BJ (cell line): ENCODE measurements around the gene CAB39L. TPM values are rescaled to one million over a fixed set of nuclear protein-coding genes. Genes with fewer than 3 reads are reported as not detected.

Experiments used
- CTCF ChIA-PET: fragments of 350-600 bp; formaldehyde crosslinking; extraction: SDS; loops from one replicate; lab custom pipeline; 2021; ENCODE audit warnings: antibody characterized with exemption, inconsistent platforms; lab: Yijun Ruan, JAX
- POLR2A ChIA-PET: fragments of 300-600 bp; sonication (Branson Sonifier 250); formaldehyde crosslinking; extraction: SDS; loops from one replicate; lab custom pipeline; 2021; ENCODE audit warnings: antibody characterized with exemption; lab: Charles Lee
- DNase-seq: peaks from one replicate; pipeline ENCODE4 v3.0.0-alpha.2; 2011; ENCODE audit warnings: low read depth
- H3K27me3 ChIP-seq: 2 replicates; pipeline ENCODE4 v1.6.0; 2011; ENCODE audit warnings: low read length; ENCODE audit not compliant: control insufficient read depth, insufficient read depth
- H3K36me3 ChIP-seq: 2 replicates; pipeline ENCODE4 v1.5.1; 2011; ENCODE audit warnings: low read length; ENCODE audit not compliant: control insufficient read depth, insufficient read depth
- H3K4me3 ChIP-seq: 2 replicates; pipeline ENCODE4 v1.5.1; 2011; ENCODE audit warnings: low read depth, mild to moderate bottlenecking, control low read depth, low read length
- polyA plus RNA-seq: library from polyadenylated mRNA; depleted of rRNA; stranded (reverse); fragments of >200 nt; gene quantifications from 2 replicates; pipeline ENCODE4 v1.2.3, GENCODE V29; 2011
- TF ChIP-seq, protein P1 (sequence below): IDR thresholded peaks from 2 replicates; pipeline ENCODE4 v1.5.1; 2011; ENCODE audit warnings: low read depth, mild to moderate bottlenecking, control low read depth, inconsistent platforms, low read length, moderate library complexity; ENCODE audit not compliant: insufficient read depth

Gene CAB39L
- polyA plus RNA-seq, 1 experiment: 6.5 TPM

GRCh38 chr13:49346460-49346859, 97.4 kb downstream of the CAB39L start:
- H3K27me3 ChIP-seq: no peaks in the 10 kb centered on the region
- DNase-seq: no peak
- H3K36me3 ChIP-seq: no peaks in the 10 kb centered on the region
- CTCF ChIA-PET: interaction anchor here (1.7 kb wide), 1 partner anchor 9 kb away, joined by 4 read pairs; no protein-coding TSS in a partner anchor
- TF ChIP-seq, protein P1, sequence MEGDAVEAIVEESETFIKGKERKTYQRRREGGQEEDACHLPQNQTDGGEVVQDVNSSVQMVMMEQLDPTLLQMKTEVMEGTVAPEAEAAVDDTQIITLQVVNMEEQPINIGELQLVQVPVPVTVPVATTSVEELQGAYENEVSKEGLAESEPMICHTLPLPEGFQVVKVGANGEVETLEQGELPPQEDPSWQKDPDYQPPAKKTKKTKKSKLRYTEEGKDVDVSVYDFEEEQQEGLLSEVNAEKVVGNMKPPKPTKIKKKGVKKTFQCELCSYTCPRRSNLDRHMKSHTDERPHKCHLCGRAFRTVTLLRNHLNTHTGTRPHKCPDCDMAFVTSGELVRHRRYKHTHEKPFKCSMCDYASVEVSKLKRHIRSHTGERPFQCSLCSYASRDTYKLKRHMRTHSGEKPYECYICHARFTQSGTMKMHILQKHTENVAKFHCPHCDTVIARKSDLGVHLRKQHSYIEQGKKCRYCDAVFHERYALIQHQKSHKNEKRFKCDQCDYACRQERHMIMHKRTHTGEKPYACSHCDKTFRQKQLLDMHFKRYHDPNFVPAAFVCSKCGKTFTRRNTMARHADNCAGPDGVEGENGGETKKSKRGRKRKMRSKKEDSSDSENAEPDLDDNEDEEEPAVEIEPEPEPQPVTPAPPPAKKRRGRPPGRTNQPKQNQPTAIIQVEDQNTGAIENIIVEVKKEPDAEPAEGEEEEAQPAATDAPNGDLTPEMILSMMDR: no peak
- no peak overlapping the region for H3K4me3 ChIP-seq
- POLR2A ChIA-PET: no interaction called here

DNA sequence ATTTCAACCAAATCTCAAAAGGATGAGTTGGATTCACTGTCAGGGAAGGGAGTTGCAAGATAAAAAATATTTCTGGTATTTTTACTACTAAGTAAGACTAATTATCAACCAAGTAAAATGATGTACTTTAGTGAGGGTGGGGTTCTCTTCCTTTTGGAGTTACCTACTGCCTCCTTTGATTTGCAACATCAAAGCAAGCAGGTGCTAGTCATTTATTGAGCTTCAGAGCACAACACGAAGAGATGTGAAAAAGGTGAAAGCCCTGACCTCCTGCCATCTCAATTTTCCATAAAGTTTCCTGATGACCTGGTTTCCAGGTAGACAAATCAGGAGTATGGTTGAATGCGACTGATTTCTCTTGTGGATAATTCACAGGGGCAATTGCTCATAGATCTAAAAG, 100.1 kb downstream of the CAB39L start:
- Histone ChIP-seq H3K4me3 (no peak overlapping the region), H3K36me3 (no peaks in the 10 kb centered on the region), H3K27me3 (no peaks in the 10 kb centered on the region)
- CTCF ChIA-PET: interaction anchor here (0.6 to 1.7 kb wide), 5 partner anchors 10 to 26 kb away, joined by 3 to 5 read pairs (median 4); no protein-coding TSS in a partner anchor
- TF ChIP-seq, protein P1: no peak
- no peak for DNase-seq
- POLR2A ChIA-PET: no interaction called here

- H3K36me3 ChIP-seq: no peaks in the 10 kb centered on the region
- TF ChIP-seq, protein P1: no peak
- ChIA-PET POLR2A (no interaction called here), CTCF (interaction anchor here (1.7 kb wide), 1 partner anchor 22 kb away, joined by 5 read pairs; no protein-coding TSS in a partner anchor)
- H3K4me3 ChIP-seq: no peak overlapping the region
- no peaks in the 10 kb centered on the region for H3K27me3 ChIP-seq
- no peak for DNase-seq
Observed at GRCh38 chr13:49343255-49343654, 100.6 kb downstream of the CAB39L start.

DNA sequence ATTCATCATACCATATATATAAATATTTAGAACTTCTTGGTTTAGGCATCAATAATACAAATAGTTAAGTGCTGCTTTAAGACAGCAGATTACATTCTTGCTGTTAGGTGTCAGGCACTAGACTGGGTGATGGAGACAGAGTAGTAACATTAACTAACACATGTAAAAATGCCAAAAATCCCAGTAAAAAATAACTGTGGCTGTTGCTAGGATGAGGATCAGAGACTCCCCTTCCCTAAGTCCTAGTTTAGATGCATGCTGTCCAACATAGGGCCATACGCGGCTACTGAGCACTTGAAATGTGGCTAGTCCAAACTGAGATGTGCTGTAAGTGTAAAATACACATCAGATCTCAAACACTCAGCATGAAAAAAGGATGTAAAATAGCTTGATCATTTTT, 101.4 kb downstream of the CAB39L start:
- CTCF ChIA-PET: interaction anchor here (1.7 kb wide), 1 partner anchor 21 kb away, joined by 5 read pairs; no protein-coding TSS in a partner anchor
- DNase-seq: no peak
- Histone ChIP-seq H3K36me3 (no peaks in the 10 kb centered on the region), H3K4me3 (no peak overlapping the region), H3K27me3 (no peaks in the 10 kb centered on the region)
- TF ChIP-seq, protein P1: no peak
- POLR2A ChIA-PET: no interaction called here

DNA sequence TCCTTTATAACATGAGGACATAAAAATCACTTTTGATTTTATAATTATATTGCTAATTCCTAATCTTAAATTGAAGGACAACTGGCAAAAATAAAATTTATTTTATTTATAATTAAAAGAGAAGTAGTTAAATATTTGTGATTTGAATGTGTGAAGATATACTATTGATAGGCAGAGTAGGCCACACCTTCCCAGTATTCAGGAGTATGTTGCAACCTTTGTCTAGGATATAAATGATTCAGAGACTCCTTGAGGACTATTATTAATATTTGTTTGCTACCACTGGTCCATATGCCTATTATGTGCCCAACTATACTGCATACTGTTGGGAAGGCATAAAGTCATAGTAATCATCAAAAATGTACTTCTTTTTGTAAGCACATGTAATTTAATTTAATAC, 101.9 kb downstream of the CAB39L start:
- H3K36me3 ChIP-seq: no peaks in the 10 kb centered on the region
- no peak for DNase-seq
- H3K4me3 ChIP-seq: no peak overlapping the region
- TF ChIP-seq, protein P1: no peak
- CTCF ChIA-PET: no interaction called here
- H3K27me3 ChIP-seq: no peaks in the 10 kb centered on the region
- POLR2A ChIA-PET: no interaction called here
